NCI-H510A (cell line): ENCODE results near the gene IL36A.

Experiments used
- DNase-seq: peaks from one replicate; lab custom pipeline; 2025; lab: John Stamatoyannopoulos, UW

The IL36A gene

GRCh38 chr2:113050921-113051895, 45.9 kb downstream of the IL36A start:
- DNase-seq: no peak

DNA sequence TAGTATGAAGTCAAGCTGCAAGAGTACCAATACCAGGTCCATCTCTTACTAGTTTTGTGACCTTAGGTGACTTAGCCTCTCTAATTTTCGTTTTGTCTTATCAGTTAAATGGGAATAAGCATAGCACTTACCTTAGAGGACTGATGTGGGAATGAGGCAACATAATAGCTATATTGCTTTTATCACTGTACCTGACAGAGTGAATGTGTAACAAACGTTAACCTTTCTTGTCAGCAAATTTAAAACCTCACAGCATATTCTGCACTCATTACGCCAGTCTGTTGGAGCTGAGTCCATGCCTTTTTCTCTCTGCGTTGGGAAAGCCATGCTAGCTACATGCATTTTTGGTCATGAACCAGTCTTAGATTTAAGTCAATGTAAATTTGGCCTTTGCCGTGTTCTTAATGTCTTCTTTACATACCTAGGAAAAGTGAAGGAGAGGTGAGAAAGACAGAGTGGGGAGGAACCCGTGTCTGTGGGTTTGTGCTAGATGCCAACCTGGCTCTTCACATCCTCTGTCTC, 47.2 kb downstream of the IL36A start, which contains the start of gene IL36B:
IL36B (minus strand) TSS at position 472 of the 522 bp plus-strand sequence.
- DNase-seq: no peak

DNA sequence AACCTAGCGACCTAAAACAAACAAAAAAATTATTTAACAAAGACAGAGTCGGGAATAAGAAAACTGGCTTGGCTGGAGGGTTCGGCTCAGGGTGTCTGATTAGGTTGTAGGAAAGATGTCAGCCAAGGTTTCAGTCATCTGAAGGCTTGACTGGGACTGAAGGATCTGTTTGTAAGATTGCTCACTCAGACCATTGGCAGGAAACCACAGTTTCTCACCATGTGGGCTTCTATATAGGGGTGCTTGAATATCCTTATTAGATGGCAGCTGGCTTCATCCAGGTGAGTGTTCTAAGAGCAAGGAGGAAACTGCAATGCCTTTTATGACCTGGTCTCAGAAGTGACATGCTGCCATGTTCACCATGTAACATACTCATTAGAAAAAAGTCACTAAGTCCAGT, 48.4 kb downstream of the IL36A start:
- no peak for DNase-seq

- DNase-seq: no peak
These were observed 48.8 kb downstream of the IL36A start for GRCh38 chr2:113054066-113054465.

DNA sequence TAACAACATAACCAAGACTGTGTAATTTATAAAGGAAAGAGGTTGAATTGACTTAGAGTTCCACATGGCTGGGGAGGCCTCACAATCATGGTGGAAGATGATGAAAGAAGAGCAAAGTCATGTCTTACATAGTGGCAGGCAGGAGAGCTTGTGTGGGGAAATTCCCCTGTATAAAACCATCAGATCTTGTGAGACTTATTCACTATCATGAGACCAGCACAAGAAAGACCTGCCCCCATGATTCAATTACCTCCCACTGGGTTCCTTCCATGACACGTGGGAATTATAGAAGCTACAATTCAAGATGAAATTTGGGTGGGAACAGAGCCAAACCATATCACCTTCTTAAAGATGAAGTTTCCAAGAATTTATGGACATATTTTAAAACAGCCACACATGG, 51.3 kb downstream of the IL36A start:
- no peak for DNase-seq

DNA sequence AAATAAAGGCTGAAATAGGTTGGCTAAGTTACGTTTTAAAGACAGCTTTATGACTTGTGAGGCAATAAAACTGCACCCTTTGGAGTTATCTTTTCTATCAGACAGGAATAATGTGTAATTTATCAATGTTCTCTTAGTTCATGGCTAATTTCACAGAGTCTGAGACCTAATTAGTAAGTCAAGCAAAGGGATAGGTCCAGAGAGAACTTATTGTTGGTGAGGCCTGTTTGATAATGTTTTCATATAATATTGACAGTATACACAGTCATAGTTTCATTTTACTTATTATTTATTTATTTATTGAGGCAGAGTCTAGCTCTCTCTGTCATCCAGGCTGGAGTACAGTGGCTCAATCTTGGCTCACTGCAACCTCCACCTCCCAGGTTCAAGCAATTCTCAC, 51.9 kb downstream of the IL36A start:
- DNase-seq: no peak
